H9 (cell line): ENCODE data around the gene TLK1. TPM values are rescaled to one million over a fixed set of nuclear protein-coding genes. Genes with fewer than 3 reads are reported as not detected.

Source experiments
- DNase-seq: peaks from one replicate; pipeline ENCODE4 v3.0.0-alpha.2; 2017
- H2AFZ ChIP-seq: one replicate; pipeline ENCODE4 v1.6.1; 2013; ENCODE audit warnings: mild to moderate bottlenecking, low read length, control low read depth, moderate library complexity
- H2AK5ac ChIP-seq: 2 replicates; pipeline ENCODE4 v1.6.1; 2013; ENCODE audit warnings: low read length, control low read depth, mixed read lengths; ENCODE audit not compliant: insufficient read length
- H2BK120ac ChIP-seq: one replicate; pipeline ENCODE4 v1.6.1; 2013; ENCODE audit warnings: low read depth, mild to moderate bottlenecking, low read length, control low read depth, inconsistent platforms; ENCODE audit not compliant: poor library complexity, severe bottlenecking
- H2BK12ac ChIP-seq: 2 replicates; pipeline ENCODE4 v1.6.1; 2013; ENCODE audit warnings: low read length, control low read depth, mixed read lengths, low read depth; ENCODE audit not compliant: insufficient read length
- H2BK15ac ChIP-seq: 2 replicates; pipeline ENCODE4 v1.6.1; 2013; ENCODE audit warnings: low read depth, low read length, control low read depth
- H2BK20ac ChIP-seq: one replicate; pipeline ENCODE4 v1.6.1; 2013; ENCODE audit warnings: low read depth, mild to moderate bottlenecking, low read length, control low read depth, inconsistent platforms; ENCODE audit not compliant: poor library complexity, severe bottlenecking
- H2BK5ac ChIP-seq: 2 replicates; pipeline ENCODE4 v1.6.1; 2013; ENCODE audit warnings: low read length, control low read depth, mixed read lengths; ENCODE audit not compliant: insufficient read length
- H3K14ac ChIP-seq: 2 replicates; pipeline ENCODE4 v1.6.1; 2013; ENCODE audit warnings: low read length, control low read depth; ENCODE audit not compliant: insufficient read depth
- H3K18ac ChIP-seq: 2 replicates; pipeline ENCODE4 v1.6.1; 2013; ENCODE audit warnings: low read depth, mild to moderate bottlenecking, mixed read lengths, low read length, control low read depth; ENCODE audit not compliant: insufficient read length
- H3K23ac ChIP-seq: 2 replicates; pipeline ENCODE4 v1.6.1; 2013; ENCODE audit warnings: low read length, control low read depth, mixed read lengths, low read depth; ENCODE audit not compliant: insufficient read length
- H3K23me2 ChIP-seq: 2 replicates; pipeline ENCODE4 v1.6.1; 2013; ENCODE audit warnings: low read depth, mild to moderate bottlenecking, mixed read lengths, low read length, control low read depth; ENCODE audit not compliant: insufficient read length, poor library complexity, severe bottlenecking
- H3K27ac ChIP-seq: 2 replicates; pipeline ENCODE4 v1.5.1; 2013; ENCODE audit warnings: low read length, control low read depth, mixed read lengths, low read depth; ENCODE audit not compliant: insufficient read length
- H3K27me3 ChIP-seq: 2 replicates; pipeline ENCODE4 v1.6.1; 2013; ENCODE audit warnings: low read length, control low read depth, inconsistent platforms; ENCODE audit not compliant: insufficient read depth
- H3K4ac ChIP-seq: 2 replicates; pipeline ENCODE4 v1.6.1; 2013; ENCODE audit warnings: low read depth, mild to moderate bottlenecking, control low read depth, inconsistent platforms, low read length, moderate library complexity
- H3K4me1 ChIP-seq: 2 replicates; pipeline ENCODE4 v1.6.1; 2013; ENCODE audit warnings: low read length, control low read depth, inconsistent platforms; ENCODE audit not compliant: insufficient read depth
- H3K4me2 ChIP-seq: 2 replicates; pipeline ENCODE4 v1.6.1; 2013; ENCODE audit warnings: low read length, control low read depth, mixed read lengths; ENCODE audit not compliant: insufficient read length, insufficient read depth
- H3K56ac ChIP-seq: 2 replicates; pipeline ENCODE4 v1.6.1; 2013; ENCODE audit warnings: low read depth, mild to moderate bottlenecking, mixed read lengths, low read length, control low read depth; ENCODE audit not compliant: insufficient read length
- H3K79me1 ChIP-seq: 2 replicates; pipeline ENCODE4 v1.6.1; 2013; ENCODE audit warnings: low read depth, mild to moderate bottlenecking, moderate library complexity, low read length, control low read depth, inconsistent platforms; ENCODE audit not compliant: insufficient read depth, poor library complexity, severe bottlenecking
- H3K79me2 ChIP-seq: 2 replicates; pipeline ENCODE4 v1.6.1; 2013; ENCODE audit warnings: low read length, control low read depth, inconsistent platforms; ENCODE audit not compliant: insufficient read depth
- H3K9ac ChIP-seq: 2 replicates; pipeline ENCODE4 v1.6.1; 2013; ENCODE audit warnings: low read length, control low read depth, mixed read lengths; ENCODE audit not compliant: insufficient read length; ENCODE audit errors: extremely low read depth
- H3K9me3 ChIP-seq: one replicate; pipeline ENCODE4 v1.6.1; 2013; ENCODE audit warnings: low read depth, low read length, inconsistent platforms; ENCODE audit not compliant: control insufficient read depth
- H3T11ph ChIP-seq: one replicate; pipeline ENCODE4 v1.6.1; 2013; ENCODE audit warnings: mild to moderate bottlenecking, low read length, control low read depth, inconsistent platforms
- H4K20me1 ChIP-seq: one replicate; pipeline ENCODE4 v1.6.1; 2013; ENCODE audit not compliant: control insufficient read depth, insufficient read length, insufficient read depth
- H4K5ac ChIP-seq: 2 replicates; pipeline ENCODE4 v1.6.1; 2013; ENCODE audit warnings: low read depth, mild to moderate bottlenecking, mixed read lengths, low read length, control low read depth; ENCODE audit not compliant: insufficient read length
- H4K8ac ChIP-seq: replicated peaks from 2 replicates; pipeline ENCODE4 v1.6.1; 2013; ENCODE audit warnings: low read length, control low read depth, mixed read lengths, low read depth; ENCODE audit not compliant: insufficient read length
- H4K91ac ChIP-seq: 2 replicates; pipeline ENCODE4 v1.6.1; 2013; ENCODE audit warnings: low read depth, mild to moderate bottlenecking, moderate library complexity, mixed read lengths, low read length, control low read depth; ENCODE audit not compliant: insufficient read length
- H3K27ac Mint-ChIP-seq, 3 experiments: 2 replicates in 2 of 3; 3 replicates in 1 of 3; pipeline ENCODE4 v1.8.0; 2020 to 2021; ENCODE audit warnings: mixed read lengths in 3 of 3, mild to moderate bottlenecking in 1 of 3, moderate library complexity in 1 of 3
- H3K27me3 Mint-ChIP-seq: 2 replicates; pipeline ENCODE4 v1.8.0; 2021; ENCODE audit warnings: low read depth, mild to moderate bottlenecking, moderate library complexity, mixed read lengths
- H3K36me3 Mint-ChIP-seq, 3 experiments: 2 replicates in 2 of 3; 3 replicates in 1 of 3; pipeline ENCODE4 v1.8.0; 2020 to 2021; ENCODE audit warnings: low read depth in 3 of 3, mixed read lengths in 3 of 3; ENCODE audit not compliant: insufficient read depth in 1 of 3
- H3K4me1 Mint-ChIP-seq, 2 experiments: 2 replicates each; pipeline ENCODE4 v1.8.0; 2020; ENCODE audit warnings: mixed read lengths in 2 of 2
- H3K4me3 Mint-ChIP-seq, 2 experiments: 2 replicates in 1 of 2; 3 replicates in 1 of 2; pipeline ENCODE4 v1.8.0; 2020 to 2021; ENCODE audit warnings: mild to moderate bottlenecking in 2 of 2, mixed read lengths in 2 of 2, moderate library complexity in 1 of 2
- H3K9me3 Mint-ChIP-seq, 2 experiments: 2 replicates in 1 of 2; 3 replicates in 1 of 2; pipeline ENCODE4 v1.8.0; 2020; ENCODE audit warnings: mild to moderate bottlenecking in 2 of 2, mixed read lengths in 2 of 2, moderate library complexity in 1 of 2
- WGBS: extraction: QIAGEN DNeasy Blood & Tissue Kit; methylation state at CpG from one replicate; pipeline ENCODE4 v1.1.7; 2013; ENCODE audit warnings: missing lambda C conversion rate, low lambda C conversion rate, mixed read lengths; ENCODE audit not compliant: insufficient read length; ENCODE audit errors: extremely low coverage; 5-methylcytosine and 5-hydroxymethylcytosine counted together
- total RNA-seq: library from RNA; stranded (reverse); gene quantifications from 2 replicates; pipeline ENCODE4 v1.2.1, GENCODE V29; 2021
- TF ChIP-seq, protein P1 (sequence below): fragments of 200-600 bp; sonication (generic); conservative IDR thresholded peaks from 3 replicates; pipeline ENCODE4 v1.8.0; 2021; ENCODE audit warnings: antibody characterized with exemption, mild to moderate bottlenecking

TLK1 gene
- total RNA-seq, 1 experiment from 2014 or later = 112 TPM

DNA sequence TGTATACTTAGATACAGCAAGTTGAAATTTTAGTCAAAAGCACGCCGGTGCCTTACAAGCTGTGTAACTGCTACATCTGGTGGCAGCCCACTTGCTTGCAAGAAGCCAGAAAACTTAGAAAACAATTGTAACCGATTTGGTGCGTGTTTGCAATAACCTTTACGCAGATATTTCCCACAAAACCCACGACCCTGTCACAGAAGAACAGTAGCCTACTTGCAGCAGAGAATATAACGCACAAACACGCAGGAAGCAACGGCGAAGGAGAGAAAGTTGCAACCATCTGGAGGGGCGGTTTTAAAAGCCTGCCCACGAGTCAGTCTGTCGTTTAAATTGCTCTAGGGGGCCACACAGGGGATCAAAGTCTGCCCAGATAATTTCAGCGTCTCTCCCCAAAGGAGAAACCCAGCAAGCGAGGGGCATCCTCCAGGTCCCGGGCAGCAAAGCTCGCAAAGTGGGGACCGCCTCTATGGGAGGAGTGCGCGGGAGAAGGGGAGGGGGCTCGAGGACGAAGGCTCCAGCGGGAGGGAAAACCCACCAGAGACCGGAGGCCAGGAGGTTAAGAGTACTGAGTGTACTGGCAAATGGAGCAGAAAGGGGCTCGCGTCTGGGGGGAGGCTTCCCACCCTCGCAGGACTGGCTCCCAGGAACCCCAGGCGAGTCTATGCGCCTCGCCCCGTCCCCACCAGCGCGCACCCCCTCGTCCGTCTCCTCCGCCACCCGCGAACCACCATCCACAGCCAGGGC lies 1.1 kb downstream of the TLK1 start:
- no peak overlapping the region for H3K4ac ChIP-seq
- H3K9me3 ChIP-seq = no peaks in the 10 kb centered on the region
- no peak overlapping the region for H3K27ac ChIP-seq
- no peaks in the 10 kb centered on the region for H3K4me1 ChIP-seq
- H3T11ph ChIP-seq = no peak overlapping the region
- WGBS = no CpG with 5 or more reads among the region's 38 CpGs
- peak overlapping the region; percentile 87 for H3K9ac ChIP-seq
- H3K4me1 Mint-ChIP-seq = peaks cover 46 to 49% of the 10 kb centered on the region in 2 experiments
- H2BK120ac ChIP-seq = no peak overlapping the region
- H3K36me3 Mint-ChIP-seq = peaks cover 0 to 4% (median 2%) of the 10 kb centered on the region in 3 experiments; a peak in 4 of 7 replicates
- no peak overlapping the region for H4K91ac ChIP-seq
- TF ChIP-seq, protein P1, sequence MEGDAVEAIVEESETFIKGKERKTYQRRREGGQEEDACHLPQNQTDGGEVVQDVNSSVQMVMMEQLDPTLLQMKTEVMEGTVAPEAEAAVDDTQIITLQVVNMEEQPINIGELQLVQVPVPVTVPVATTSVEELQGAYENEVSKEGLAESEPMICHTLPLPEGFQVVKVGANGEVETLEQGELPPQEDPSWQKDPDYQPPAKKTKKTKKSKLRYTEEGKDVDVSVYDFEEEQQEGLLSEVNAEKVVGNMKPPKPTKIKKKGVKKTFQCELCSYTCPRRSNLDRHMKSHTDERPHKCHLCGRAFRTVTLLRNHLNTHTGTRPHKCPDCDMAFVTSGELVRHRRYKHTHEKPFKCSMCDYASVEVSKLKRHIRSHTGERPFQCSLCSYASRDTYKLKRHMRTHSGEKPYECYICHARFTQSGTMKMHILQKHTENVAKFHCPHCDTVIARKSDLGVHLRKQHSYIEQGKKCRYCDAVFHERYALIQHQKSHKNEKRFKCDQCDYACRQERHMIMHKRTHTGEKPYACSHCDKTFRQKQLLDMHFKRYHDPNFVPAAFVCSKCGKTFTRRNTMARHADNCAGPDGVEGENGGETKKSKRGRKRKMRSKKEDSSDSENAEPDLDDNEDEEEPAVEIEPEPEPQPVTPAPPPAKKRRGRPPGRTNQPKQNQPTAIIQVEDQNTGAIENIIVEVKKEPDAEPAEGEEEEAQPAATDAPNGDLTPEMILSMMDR = peak; percentile 52
- H3K79me2 ChIP-seq = peaks cover 35% of the 10 kb centered on the region
- no peak overlapping the region for H2BK15ac ChIP-seq
- peak overlapping the region; percentile 78 for H3K4me2 ChIP-seq
- H3K9me3 Mint-ChIP-seq = no peaks in the 10 kb centered on the region; a peak in 1 of 5 replicates
- H3K4me3 Mint-ChIP-seq = peak overlapping the region; percentile 97 to 99
- H2AK5ac ChIP-seq = no peak overlapping the region
- peak; percentile 43 for DNase-seq
- no peak overlapping the region for H4K8ac ChIP-seq
- no peak overlapping the region for H2BK20ac ChIP-seq
- H3K23me2 ChIP-seq = peaks cover 7% of the 10 kb centered on the region
- H3K27me3 ChIP-seq = no peaks in the 10 kb centered on the region
- peak overlapping the region; percentile 9 for H3K18ac ChIP-seq
- peak overlapping the region; percentile 72; the same call in 1 of the 2 replicates for H3K14ac ChIP-seq
- H4K20me1 ChIP-seq = no peaks in the 10 kb centered on the region
- no peak overlapping the region for H2BK5ac ChIP-seq
- no peaks in the 10 kb centered on the region for H3K79me1 ChIP-seq
- H3K56ac ChIP-seq = no peak overlapping the region
- H3K27me3 Mint-ChIP-seq = no peaks in the 10 kb centered on the region
- H3K27ac Mint-ChIP-seq = peak overlapping the region; percentile 97 to 99 (median 97)
- H4K5ac ChIP-seq = no peak overlapping the region
- H3K23ac ChIP-seq = no peak overlapping the region
- H2AFZ ChIP-seq = no peak overlapping the region
- no peak overlapping the region for H2BK12ac ChIP-seq
